Gastroesophageal sphincter (tissue), 3 donors: Measurements from ENCODE around the gene WDR20.

Experiments used
- CTCF ChIP-seq, 4 experiments: fragments of 200-600 bp in 2 of 4; fragments of 450-650 bp in 2 of 4; sonication (generic) in 1 of 4; IDR thresholded peaks; one replicate each; pipeline ENCODE4 v1.5.1; 2017 to 2019; ENCODE audit warnings: antibody characterized with exemption in 4 of 4, mild to moderate bottlenecking in 2 of 4, moderate library complexity in 2 of 4
- EP300 ChIP-seq: sonication (generic); formaldehyde crosslinking; IDR thresholded peaks from one replicate; pipeline ENCODE4 v1.6.1; 2017; ENCODE audit warnings: antibody characterized with exemption, mild to moderate bottlenecking
- POLR2A ChIP-seq, 2 donors: fragments of 450-650 bp; IDR thresholded peaks; one replicate each; pipeline ENCODE4 v1.6.1; 2017; ENCODE audit warnings: antibody characterized with exemption in 2 of 2, mild to moderate bottlenecking in 2 of 2, moderate library complexity in 1 of 2
- POLR2AphosphoS5 ChIP-seq: sonication (generic); formaldehyde crosslinking; IDR thresholded peaks from one replicate; pipeline ENCODE4 v1.6.1; 2017; ENCODE audit warnings: antibody characterized with exemption

GRCh38 chr14:102146423-102146822 is 6.7 kb downstream of the WDR20 start:
- TF ChIP-seq CTCF (IDR thresholded peaks at IDR 0.05) (no peak), POLR2AphosphoS5 (no peak), POLR2A (IDR thresholded peaks at IDR 0.05) (no peak), EP300 (no peak)
